GM21515 (cell line): ENCODE data around the gene TTK.

ENCODE experiments used
- ATAC-seq: cut with Tn5 transposase; IDR thresholded peaks from one replicate; pipeline ENCODE4 v1.9.1; 2021; ENCODE audit not compliant: unreplicated experiment

TTK gene

GRCh38 chr6:80004173-80005072, at the start of gene TTK:
Gene TTK, plus strand, starts transcription at chr6:80004649. Its CDS starts 1,195 bp downstream, at chr6:80005844.
- peak; percentile 100 for ATAC-seq

DNA sequence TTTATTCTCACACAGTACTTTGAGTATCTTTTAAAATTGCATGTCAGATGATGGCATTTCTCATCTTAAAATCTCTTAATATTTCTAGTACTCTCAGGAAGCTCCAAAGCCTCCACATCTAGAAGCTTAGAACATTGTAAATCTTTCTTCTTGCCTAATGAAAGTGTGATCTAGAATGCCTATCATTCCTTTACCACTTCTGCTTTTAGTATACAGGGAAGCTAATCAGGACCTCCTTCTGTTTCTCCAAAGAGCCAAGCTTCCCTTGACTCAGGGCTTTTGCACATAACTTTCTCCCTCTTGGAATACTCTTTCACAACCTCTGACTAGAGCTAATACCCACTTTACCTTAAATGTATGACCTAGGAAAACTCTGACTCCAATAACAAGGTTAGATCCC, 49.6 kb upstream of the TTK start:
- no peak for ATAC-seq

- ATAC-seq: no peak
Measured at GRCh38 chr6:79964607-79965081, 39.8 kb upstream of the TTK start.

GRCh38 chr6:79967178-79967577, 37.3 kb upstream of the TTK start:
- no peak for ATAC-seq

DNA sequence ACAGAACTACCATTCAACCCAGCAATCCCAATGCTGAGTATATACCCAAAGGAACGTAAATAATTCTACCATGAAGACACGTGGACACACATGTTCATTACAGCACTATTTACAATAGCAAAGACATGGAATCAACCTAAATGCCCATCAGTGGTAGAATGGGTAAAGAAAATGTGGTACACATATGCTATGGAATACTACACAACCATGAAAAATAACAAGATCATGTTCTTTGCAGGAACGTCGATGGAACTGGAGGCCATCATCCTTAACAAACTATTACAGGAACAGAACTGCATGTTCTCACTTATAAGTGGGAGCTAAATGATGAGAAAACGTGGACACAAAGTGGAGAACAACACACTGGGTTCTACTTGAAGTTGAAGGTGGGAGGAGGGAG, 34.7 kb upstream of the TTK start:
- ATAC-seq: no peak

DNA sequence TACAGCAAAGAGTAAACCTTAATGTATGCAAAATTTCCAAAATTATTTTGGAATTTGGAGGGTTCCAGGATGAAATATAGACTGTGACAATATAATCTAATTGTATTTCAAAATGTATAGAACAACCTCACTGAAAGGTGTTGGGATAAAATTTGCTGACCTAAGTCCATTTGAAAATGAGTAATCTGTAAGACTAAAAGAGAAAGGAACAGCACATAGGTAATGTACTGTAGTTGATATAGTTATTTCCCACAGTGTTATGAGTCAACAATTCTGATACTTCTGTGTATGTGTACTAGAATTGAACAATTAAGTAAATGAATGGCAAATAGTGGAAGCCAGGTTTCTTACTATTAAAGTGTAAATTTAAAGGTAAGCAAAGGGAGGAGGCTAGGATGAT, 33.3 kb upstream of the TTK start:
- no peak for ATAC-seq

DNA sequence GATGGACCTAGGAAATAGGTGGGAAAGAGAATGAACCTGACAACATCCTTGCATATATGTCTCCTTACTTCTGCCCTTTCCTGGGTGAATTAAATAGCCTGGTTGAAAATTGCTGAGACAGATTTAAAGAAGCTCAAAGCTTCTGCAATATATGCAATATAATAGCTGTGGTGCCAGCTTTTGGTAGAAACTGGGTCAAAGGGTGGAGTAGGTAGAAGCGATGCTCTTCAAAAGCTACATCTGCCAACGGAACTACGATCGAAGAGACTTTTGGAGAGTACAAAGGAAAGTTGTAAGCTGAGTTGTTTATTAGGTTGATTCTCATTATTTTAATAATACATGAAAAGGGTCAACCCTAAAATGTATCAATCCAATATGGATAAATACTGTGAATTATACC, 22.8 kb upstream of the TTK start:
- ATAC-seq: no peak

- no peak for ATAC-seq
Measured at GRCh38 chr6:79984261-79984660, 20.2 kb upstream of the TTK start.

GRCh38 chr6:79985128-79985527, 19.3 kb upstream of the TTK start:
- no peak for ATAC-seq

GRCh38 chr6:79989641-79990040, 14.8 kb upstream of the TTK start:
- ATAC-seq: no peak

DNA sequence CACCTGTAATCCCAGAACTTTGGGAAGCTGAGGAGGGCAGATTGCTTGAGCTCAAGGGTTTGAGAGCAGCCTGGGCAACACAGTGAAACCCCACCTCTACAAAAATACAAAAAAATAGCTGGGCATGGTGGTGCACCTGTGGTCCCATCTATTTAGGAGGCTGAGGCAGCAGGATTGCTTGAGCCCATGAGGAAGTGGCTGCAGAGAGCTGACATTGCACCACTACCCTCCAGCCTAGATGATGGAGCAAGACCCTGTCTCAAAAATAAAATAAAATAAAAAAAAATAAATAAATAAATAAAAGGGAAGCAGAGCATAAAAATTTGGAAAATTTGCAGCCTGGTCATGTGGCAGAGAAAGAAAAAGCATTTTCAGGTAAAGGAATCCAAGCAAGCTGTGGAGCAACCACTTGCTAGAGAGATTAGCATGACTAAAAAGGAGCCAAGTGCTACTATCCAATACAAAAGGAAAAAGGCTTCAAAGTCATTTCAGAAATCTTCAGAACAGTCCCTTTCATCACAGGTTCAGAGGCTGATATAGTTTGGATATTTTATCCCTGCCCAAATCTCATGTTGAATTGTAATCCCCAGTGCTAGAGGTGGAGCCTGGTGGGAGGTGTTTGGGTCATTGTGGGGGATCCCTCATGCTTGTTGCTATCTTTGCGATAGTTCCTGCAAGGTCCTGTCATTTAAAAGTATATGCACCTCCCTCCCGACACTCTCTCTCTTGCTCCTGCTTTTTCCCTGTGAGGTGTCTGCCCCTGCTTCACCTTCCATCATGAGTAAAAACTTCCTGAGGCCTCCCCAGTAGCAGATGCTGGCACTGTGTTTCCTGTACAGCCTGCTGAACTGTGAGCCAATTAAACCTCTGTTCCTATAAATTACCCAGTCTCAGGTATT, 11.2 kb upstream of the TTK start:
- ATAC-seq: no peak

- ATAC-seq: no peak
Measured at GRCh38 chr6:79993911-79994309, 10.5 kb upstream of the TTK start.

- no peak for ATAC-seq
Measured at GRCh38 chr6:79997728-79998127, 6.7 kb upstream of the TTK start.

DNA sequence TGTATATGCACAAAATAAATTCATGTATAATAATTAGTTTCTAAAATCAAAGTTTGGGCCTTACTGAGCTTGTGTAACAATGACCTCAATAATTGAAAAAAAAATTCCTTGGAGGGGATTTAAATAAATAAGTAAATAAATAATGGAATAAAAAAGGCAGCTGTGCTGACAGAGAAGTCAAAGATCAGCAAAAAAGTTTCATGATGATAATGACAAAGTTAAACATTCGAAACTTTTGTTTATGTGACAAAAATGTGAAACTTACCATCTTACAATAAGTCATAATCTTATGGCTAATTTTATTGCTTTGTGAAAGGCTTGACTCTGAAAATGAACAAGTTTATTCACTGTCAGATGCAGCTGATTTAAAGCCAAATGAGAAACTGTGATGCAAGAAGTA, 3.1 kb upstream of the TTK start:
- no peak for ATAC-seq

GRCh38 chr6:80003826-80004172, 650 bp upstream of the TTK start:
- peak; percentile 15 for ATAC-seq

GRCh38 chr6:80005406-80005805, 957 bp downstream of the TTK start:
- ATAC-seq: no peak

- no peak for ATAC-seq
Measured at GRCh38 chr6:80006541-80006940, 2.1 kb downstream of the TTK start.

- ATAC-seq: no peak
Measured at GRCh38 chr6:80009531-80009930, 5.1 kb downstream of the TTK start.

- ATAC-seq: no peak
Measured at GRCh38 chr6:80010288-80010687, 5.8 kb downstream of the TTK start.

- ATAC-seq: no peak
Measured at GRCh38 chr6:80015839-80016435, 11.5 kb downstream of the TTK start.

DNA sequence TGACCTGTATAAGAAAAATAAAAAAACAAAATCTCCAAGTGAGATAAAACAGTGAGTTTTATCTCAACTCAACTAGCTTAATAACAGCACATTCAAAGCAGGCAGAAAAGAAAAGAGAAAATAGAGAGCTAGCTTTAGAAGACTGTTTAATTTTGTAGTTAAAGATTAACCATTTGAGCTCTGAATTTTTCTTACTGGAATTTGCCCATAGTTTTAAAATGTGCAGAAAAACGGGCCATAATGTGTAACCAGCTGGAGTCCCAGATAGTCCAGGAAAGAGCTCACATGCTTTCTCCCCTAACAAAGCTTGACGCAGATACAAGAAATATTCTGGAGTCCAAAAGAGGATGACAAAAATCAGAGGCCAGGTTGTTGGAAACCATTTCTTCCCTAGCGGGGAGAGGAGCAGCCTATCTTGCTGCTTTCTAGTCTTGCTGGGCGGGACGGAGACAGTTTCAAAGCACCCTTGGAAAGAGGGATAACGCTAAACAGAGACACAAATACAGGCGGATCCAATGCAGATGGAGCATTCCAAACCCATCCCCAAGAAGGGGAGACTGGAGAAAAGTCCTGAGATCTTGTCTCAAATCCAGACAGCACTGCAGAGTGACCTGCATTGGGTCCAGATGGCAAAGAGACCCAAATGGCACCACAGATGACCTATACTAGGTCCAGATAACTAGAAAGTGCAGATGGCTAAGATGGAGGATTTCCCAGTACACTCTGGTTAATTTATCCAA, 16.1 kb downstream of the TTK start:
- no peak for ATAC-seq
